Left kidney (tissue), 2 donors: ENCODE data around the gene CCR1. TPM values are rescaled to one million over a fixed set of nuclear protein-coding genes. Genes with fewer than 3 reads are reported as not detected.
"Not testable (repeated sequence)": the region's sequence is repeated elsewhere in the genome, so short reads cannot be mapped to it uniquely, and the experiment has no call there.

Experiments
- DNase-seq: peaks from one replicate; pipeline ENCODE4 v3.0.0-alpha.2; 2013
- polyA plus RNA-seq: library from polyadenylated mRNA; unstranded; fragments of 120-200 nt; gene quantifications from one replicate; pipeline ENCODE4 v1.2.1, GENCODE V29; 2013; ENCODE audit not compliant: insufficient read length

CCR1 gene
- polyA plus RNA-seq, 1 donor: 2.0 TPM

DNA sequence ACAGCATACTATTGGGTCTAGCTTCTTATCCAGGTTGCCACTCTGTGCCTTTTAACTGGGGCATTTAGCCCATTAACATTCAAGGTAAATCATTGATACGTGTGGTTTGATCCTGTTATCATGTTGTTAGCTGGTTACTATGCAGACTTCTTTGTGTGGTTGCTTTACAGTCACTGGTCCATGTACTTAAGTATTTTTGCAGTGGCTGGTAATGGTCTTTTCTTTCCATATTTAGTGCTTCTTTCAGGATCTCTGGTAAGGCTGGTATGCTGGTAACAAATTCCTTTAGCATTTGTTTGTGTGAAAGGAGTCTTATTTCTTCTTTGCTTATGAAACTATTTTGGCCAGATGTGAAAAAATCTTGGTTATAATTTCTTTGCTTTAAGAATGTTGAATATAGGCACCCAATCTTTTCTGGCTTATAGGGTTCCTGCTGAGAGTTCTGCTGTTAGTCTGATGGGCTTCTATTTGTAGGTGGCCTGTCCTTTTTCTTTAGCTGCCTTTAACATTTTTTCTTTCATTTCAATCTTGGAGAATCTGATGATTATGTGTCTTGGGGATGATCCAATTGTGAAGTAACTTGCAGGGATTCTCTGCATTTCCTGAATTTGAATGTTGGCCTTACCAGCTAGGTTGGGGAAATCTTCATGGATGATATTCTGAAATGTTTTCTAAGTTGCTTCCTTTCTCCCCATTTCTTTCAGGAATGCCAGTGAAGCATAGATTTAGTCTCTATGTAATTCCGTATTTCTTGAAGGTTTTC is 39.3 kb downstream of the CCR1 start:
- DNase-seq: no peak

GRCh38 chr3:46163556-46164041 is 44.5 kb downstream of the CCR1 start:
- DNase-seq: no peak

- no peak for DNase-seq
These were observed 45.0 kb downstream of the CCR1 start for GRCh38 chr3:46162975-46163555.

GRCh38 chr3:46157685-46158084 is 50.4 kb downstream of the CCR1 start:
- DNase-seq: not testable (repeated sequence)

GRCh38 chr3:46154311-46154710 is 53.8 kb downstream of the CCR1 start:
- no peak for DNase-seq

Other genes starting within 250 kb of the CCR1 start
- gene FYCO1, start 212.5 kb downstream of the CCR1 start, polyA plus RNA-seq: 17.5 TPM
- 0.15 TPM for gene XCR1, start 180.8 kb downstream of the CCR1 start, polyA plus RNA-seq
- gene CCR3, start 34.1 kb upstream of the CCR1 start, polyA plus RNA-seq: not detected
- 1.1 TPM for gene CCR2, start 145.8 kb upstream of the CCR1 start, polyA plus RNA-seq
- gene CCR5, start 162.6 kb upstream of the CCR1 start, polyA plus RNA-seq: 0.33 TPM
- gene CCRL2, start 198.9 kb upstream of the CCR1 start, polyA plus RNA-seq: 1.2 TPM